GM21529 (cell line): ENCODE data around the gene KIAA0825.

ENCODE experiments used
- ATAC-seq: cut with Tn5 transposase; IDR thresholded peaks from one replicate; pipeline ENCODE4 v1.9.1; 2021; ENCODE audit not compliant: unreplicated experiment

Gene KIAA0825

GRCh38 chr5:94505327-94506068 is 112.9 kb downstream of the KIAA0825 start:
- no peak for ATAC-seq

GRCh38 chr5:94503677-94504076 is 114.7 kb downstream of the KIAA0825 start:
- no peak for ATAC-seq

- ATAC-seq = no peak
These were observed 117.0 kb downstream of the KIAA0825 start for GRCh38 chr5:94501365-94501764.

- no peak for ATAC-seq
These were observed 118.6 kb downstream of the KIAA0825 start for GRCh38 chr5:94499806-94500205.

GRCh38 chr5:94498199-94498598 is 120.2 kb downstream of the KIAA0825 start:
- ATAC-seq = no peak

GRCh38 chr5:94485067-94485466 is 133.3 kb downstream of the KIAA0825 start:
- no peak for ATAC-seq

GRCh38 chr5:94481059-94481458 is 137.3 kb downstream of the KIAA0825 start:
- no peak for ATAC-seq

- ATAC-seq = no peak
These were observed 137.9 kb downstream of the KIAA0825 start for GRCh38 chr5:94480486-94480885.

GRCh38 chr5:94473936-94474335 is 144.5 kb downstream of the KIAA0825 start:
- no peak for ATAC-seq

GRCh38 chr5:94471521-94471920 is 146.9 kb downstream of the KIAA0825 start:
- no peak for ATAC-seq

GRCh38 chr5:94470802-94471201 is 147.6 kb downstream of the KIAA0825 start:
- ATAC-seq = no peak

GRCh38 chr5:94469894-94470329 is 148.5 kb downstream of the KIAA0825 start:
- no peak for ATAC-seq

GRCh38 chr5:94467954-94468930 is 150.2 kb downstream of the KIAA0825 start:
- ATAC-seq = no peak

GRCh38 chr5:94467346-94467953 is 151.0 kb downstream of the KIAA0825 start:
- ATAC-seq = no peak

GRCh38 chr5:94463739-94464138 is 154.7 kb downstream of the KIAA0825 start:
- no peak for ATAC-seq

- ATAC-seq = no peak
These were observed 157.3 kb downstream of the KIAA0825 start for GRCh38 chr5:94461131-94461530.

- ATAC-seq = no peak
These were observed 158.5 kb downstream of the KIAA0825 start for GRCh38 chr5:94459915-94460314.

GRCh38 chr5:94457788-94458187 is 160.6 kb downstream of the KIAA0825 start:
- ATAC-seq = no peak

- ATAC-seq = no peak
These were observed 172.7 kb downstream of the KIAA0825 start for GRCh38 chr5:94445726-94446125.

- ATAC-seq = no peak
These were observed 175.4 kb downstream of the KIAA0825 start for GRCh38 chr5:94442991-94443390.

GRCh38 chr5:94442076-94442475 is 176.3 kb downstream of the KIAA0825 start:
- no peak for ATAC-seq
